ENCODE results near the gene PGAM1. TPM values are rescaled to one million over a fixed set of nuclear protein-coding genes. Genes with fewer than 3 reads are reported as not detected.

PGAM1 gene
- total and polyA plus RNA-seq, 2 of the 13 experiments (the other 11 are each of a cell fraction or from before 2014, with no cell fraction given): 354 to 483 TPM

DNA sequence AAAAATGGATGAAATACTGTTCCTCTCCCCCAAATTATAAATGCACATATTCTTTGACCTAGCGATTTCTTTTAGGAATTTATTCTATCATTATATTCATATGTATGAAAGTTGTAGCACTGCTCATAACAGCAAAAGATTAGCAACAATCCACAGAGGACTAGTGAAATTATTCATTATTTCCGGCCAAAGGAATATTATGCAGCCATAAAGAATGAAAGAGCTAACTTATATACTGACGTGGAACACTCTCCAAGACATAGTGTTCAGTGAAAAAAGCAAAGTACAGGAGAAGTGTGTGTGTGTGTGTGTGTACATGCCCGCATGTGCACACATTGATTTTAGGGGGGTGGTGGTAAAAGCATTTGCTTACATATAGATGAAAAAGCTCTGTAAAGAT, 48.9 kb downstream of the PGAM1 start:
- Histone ChIP-seq H3K4me2 (ENCODE audit: low read depth, low read length) (no peak overlapping the region), H2AFZ (ENCODE audit: low read length) (no peak overlapping the region), H3K79me2 (ENCODE audit: insufficient read depth, low read length) (no peaks in the 10 kb centered on the region), H3K9ac (ENCODE audit: insufficient read depth, low read depth, low read length) (no peak overlapping the region), H3K36me3 (replicated peaks in 1 of 2; ENCODE audit: control insufficient read depth in 1 of 2, insufficient read depth in 2 of 2, low read length in 2 of 2) (peaks cover 27 to 80% of the 10 kb centered on the region in 2 experiments), H3K27ac (ENCODE audit: extremely low read length, insufficient read depth, low read length) (no peak overlapping the region), H4K20me1 (ENCODE audit: insufficient read depth, low read length) (no peaks in the 10 kb centered on the region), H3K9me3 (ENCODE audit: low read length) (no peaks in the 10 kb centered on the region), H3K4me3 (replicated peaks in 1 of 3; ENCODE audit: insufficient read depth in 1 of 3, low read depth in 2 of 3, low read length in 3 of 3) (no peak overlapping the region), H3K4me1 (ENCODE audit: insufficient read depth, low read length) (peaks cover 11% of the 10 kb centered on the region), H3K27me3 (ENCODE audit: control insufficient read depth in 1 of 2, insufficient read depth in 2 of 2, low read length in 2 of 2) (no peaks in the 10 kb centered on the region)
- WGBS (ENCODE audit: low lambda C conversion rate): 97% methylated on average over 4 of the region's 4 CpGs
- DNase-seq (ENCODE audit: low spot score) (no peak), ATAC-seq (no peak), FAIRE-seq (no peak)
- ChIA-PET POLR2A (no interaction called here), CTCF (ENCODE audit: low intra/inter-chr PET ratio, low total read pairs) (no interaction called here)
- in situ Hi-C loops (cut with HindIII; ENCODE audit: extremely low pct_ligation_motif_present, low pct_unique_long_range_greater_than_20kb): no loop called here
- TF ChIP-seq ELF1 (CRISPR knock-in tag; IDR thresholded peaks at IDR 0.05) (no peak), ZBTB8A (CRISPR knock-in tag; IDR thresholded peaks at IDR 0.05; ENCODE audit: borderline replicate concordance, low read depth) (no peak), RBM39 (IDR thresholded peaks at IDR 0.05; ENCODE audit: low read depth, low read length, poor library complexity, severe bottlenecking) (no peak), ZNF12 (CRISPR knock-in tag; IDR thresholded peaks at IDR 0.05) (no peak), ZSCAN25 (CRISPR knock-in tag; IDR thresholded peaks at IDR 0.05) (no peak), ZNF337 (CRISPR knock-in tag; IDR thresholded peaks at IDR 0.05; ENCODE audit: borderline replicate concordance, low read depth) (no peak), CREB1 (IDR thresholded peaks at IDR 0.05) (no peak), CREB1 (CRISPR knock-in tag; IDR thresholded peaks at IDR 0.05) (no peak), NR3C1 (CRISPR knock-in tag; IDR thresholded peaks at IDR 0.05) (no peak), ZNF121 (CRISPR knock-in tag; IDR thresholded peaks at IDR 0.05) (no peak), PBX3 (CRISPR knock-in tag; IDR thresholded peaks at IDR 0.05; ENCODE audit: borderline replicate concordance) (no peak), ETV5 (CRISPR knock-in tag; IDR thresholded peaks at IDR 0.05; ENCODE audit: borderline replicate concordance) (no peak), ZNF382 (CRISPR knock-in tag; IDR thresholded peaks at IDR 0.05; ENCODE audit: borderline replicate concordance) (no peak), YEATS4 (CRISPR knock-in tag; IDR thresholded peaks at IDR 0.05; ENCODE audit: borderline replicate concordance) (no peak), NFYB (CRISPR knock-in tag; IDR thresholded peaks at IDR 0.05) (no peak), ATM (IDR thresholded peaks at IDR 0.05; ENCODE audit: borderline replicate concordance) (no peak), KDM1A (CRISPR knock-in tag; IDR thresholded peaks at IDR 0.05) (no peak), TMF1 (CRISPR knock-in tag; IDR thresholded peaks at IDR 0.05; ENCODE audit: low read depth) (no peak)
- TF ChIP-seq, protein P1, sequence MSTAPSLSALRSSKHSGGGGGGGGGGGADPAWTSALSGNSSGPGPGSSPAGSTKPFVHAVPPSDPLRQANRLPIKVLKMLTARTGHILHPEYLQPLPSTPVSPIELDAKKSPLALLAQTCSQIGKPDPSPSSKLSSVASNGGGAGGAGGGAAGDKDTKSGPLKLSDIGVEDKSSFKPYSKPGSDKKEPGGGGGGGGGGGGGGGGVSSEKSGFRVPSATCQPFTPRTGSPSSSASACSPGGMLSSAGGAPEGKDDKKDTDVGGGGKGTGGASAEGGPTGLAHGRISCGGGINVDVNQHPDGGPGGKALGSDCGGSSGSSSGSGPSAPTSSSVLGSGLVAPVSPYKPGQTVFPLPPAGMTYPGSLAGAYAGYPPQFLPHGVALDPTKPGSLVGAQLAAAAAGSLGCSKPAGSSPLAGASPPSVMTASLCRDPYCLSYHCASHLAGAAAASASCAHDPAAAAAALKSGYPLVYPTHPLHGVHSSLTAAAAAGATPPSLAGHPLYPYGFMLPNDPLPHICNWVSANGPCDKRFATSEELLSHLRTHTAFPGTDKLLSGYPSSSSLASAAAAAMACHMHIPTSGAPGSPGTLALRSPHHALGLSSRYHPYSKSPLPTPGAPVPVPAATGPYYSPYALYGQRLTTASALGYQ (CRISPR knock-in tag; IDR thresholded peaks at IDR 0.05): no peak
- TF ChIP-seq, protein P2, sequence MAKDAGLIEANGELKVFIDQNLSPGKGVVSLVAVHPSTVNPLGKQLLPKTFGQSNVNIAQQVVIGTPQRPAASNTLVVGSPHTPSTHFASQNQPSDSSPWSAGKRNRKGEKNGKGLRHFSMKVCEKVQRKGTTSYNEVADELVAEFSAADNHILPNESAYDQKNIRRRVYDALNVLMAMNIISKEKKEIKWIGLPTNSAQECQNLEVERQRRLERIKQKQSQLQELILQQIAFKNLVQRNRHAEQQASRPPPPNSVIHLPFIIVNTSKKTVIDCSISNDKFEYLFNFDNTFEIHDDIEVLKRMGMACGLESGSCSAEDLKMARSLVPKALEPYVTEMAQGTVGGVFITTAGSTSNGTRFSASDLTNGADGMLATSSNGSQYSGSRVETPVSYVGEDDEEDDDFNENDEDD (CRISPR knock-in tag; IDR thresholded peaks at IDR 0.05; ENCODE audit: borderline replicate concordance): no peak
- TF ChIP-seq, protein P3, sequence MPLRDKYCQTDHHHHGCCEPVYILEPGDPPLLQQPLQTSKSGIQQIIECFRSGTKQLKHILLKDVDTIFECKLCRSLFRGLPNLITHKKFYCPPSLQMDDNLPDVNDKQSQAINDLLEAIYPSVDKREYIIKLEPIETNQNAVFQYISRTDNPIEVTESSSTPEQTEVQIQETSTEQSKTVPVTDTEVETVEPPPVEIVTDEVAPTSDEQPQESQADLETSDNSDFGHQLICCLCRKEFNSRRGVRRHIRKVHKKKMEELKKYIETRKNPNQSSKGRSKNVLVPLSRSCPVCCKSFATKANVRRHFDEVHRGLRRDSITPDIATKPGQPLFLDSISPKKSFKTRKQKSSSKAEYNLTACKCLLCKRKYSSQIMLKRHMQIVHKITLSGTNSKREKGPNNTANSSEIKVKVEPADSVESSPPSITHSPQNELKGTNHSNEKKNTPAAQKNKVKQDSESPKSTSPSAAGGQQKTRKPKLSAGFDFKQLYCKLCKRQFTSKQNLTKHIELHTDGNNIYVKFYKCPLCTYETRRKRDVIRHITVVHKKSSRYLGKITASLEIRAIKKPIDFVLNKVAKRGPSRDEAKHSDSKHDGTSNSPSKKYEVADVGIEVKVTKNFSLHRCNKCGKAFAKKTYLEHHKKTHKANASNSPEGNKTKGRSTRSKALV (CRISPR knock-in tag; IDR thresholded peaks at IDR 0.05): no peak
- intact Hi-C loops (cut with micrococcal nuclease; ENCODE audit: unreplicated experiment): no loop called here
- BruUV-seq (replicated peaks): no TSS peak

All from HepG2 (cell line).